Parathyroid adenoma (tissue), 2 donors: ENCODE results near the gene CADM4.
A peak's percentile ranks its signal among the peaks of the same experiment; 100 is the strongest.

Source experiments
- H2AFZ ChIP-seq: fragments of 300-600 bp; sonication (generic); one replicate; pipeline ENCODE4 v1.7.0; 2017; ENCODE audit warnings: antibody characterized with exemption, mild to moderate bottlenecking
- H3K27ac ChIP-seq: fragments of 300-600 bp; sonication (generic); one replicate; pipeline ENCODE4 v1.7.0; 2017
- H3K27me3 ChIP-seq: fragments of 300-600 bp; sonication (generic); one replicate; pipeline ENCODE4 v1.7.0; 2017; ENCODE audit warnings: low read length; ENCODE audit not compliant: control insufficient read depth, insufficient read depth
- H3K36me3 ChIP-seq: fragments of 300-600 bp; sonication (generic); one replicate; pipeline ENCODE4 v1.7.0; 2017; ENCODE audit warnings: low read length; ENCODE audit not compliant: control insufficient read depth, insufficient read depth
- H3K4me1 ChIP-seq: fragments of 300-600 bp; sonication (generic); one replicate; pipeline ENCODE4 v1.7.0; 2017; ENCODE audit warnings: control low read depth
- H3K4me2 ChIP-seq: fragments of 300-600 bp; sonication (generic); one replicate; pipeline ENCODE4 v1.7.0; 2017; ENCODE audit warnings: low read length
- H3K4me3 ChIP-seq: fragments of 300-600 bp; sonication (generic); one replicate; pipeline ENCODE4 v1.7.0; 2017; ENCODE audit warnings: low read depth, low read length
- H3K79me2 ChIP-seq: fragments of 300-600 bp; sonication (generic); one replicate; pipeline ENCODE4 v1.7.0; 2017; ENCODE audit warnings: control low read depth
- H3K9ac ChIP-seq: fragments of 300-600 bp; sonication (generic); one replicate; pipeline ENCODE4 v1.7.0; 2017; ENCODE audit warnings: mild to moderate bottlenecking
- H3K9me3 ChIP-seq: fragments of 300-600 bp; sonication (generic); one replicate; pipeline ENCODE4 v1.7.0; 2017; ENCODE audit warnings: low read length; ENCODE audit not compliant: control insufficient read depth
- CTCF ChIP-seq: fragments of 300-600 bp; sonication (generic); IDR thresholded peaks from one replicate; pipeline ENCODE4 v1.7.0; 2017; ENCODE audit warnings: antibody characterized with exemption, mild to moderate bottlenecking
- donor health status: primary hyperparathyroidism.

The CADM4 gene

DNA sequence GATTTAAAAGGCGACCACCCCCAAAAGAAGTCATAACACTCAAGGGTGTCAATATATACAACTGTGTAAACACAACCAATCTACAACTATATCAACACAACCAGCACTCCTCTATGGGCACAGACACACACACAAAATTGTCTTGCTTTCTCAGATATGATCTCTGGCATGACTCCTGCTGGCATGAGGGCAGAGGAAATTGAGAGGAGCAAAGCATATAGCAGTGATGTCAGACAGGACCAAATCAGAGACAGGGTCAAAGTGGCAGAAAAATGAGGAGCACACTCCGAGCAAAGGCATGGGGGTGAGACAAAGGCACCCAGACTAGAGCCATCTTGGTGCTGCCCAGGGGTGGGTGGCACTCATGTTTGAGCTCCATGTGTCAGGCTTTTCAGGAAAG lies 53.3 kb downstream of the CADM4 start:
- Histone ChIP-seq H3K9ac (no peak overlapping the region), H3K4me3 (no peak overlapping the region), H3K27me3 (no peaks in the 10 kb centered on the region), H2AFZ (no peak overlapping the region), H3K27ac (peak overlapping the region; percentile 17), H3K36me3 (no peaks in the 10 kb centered on the region), H3K9me3 (no peaks in the 10 kb centered on the region), H3K4me1 (peaks cover 17% of the 10 kb centered on the region), H3K79me2 (no peaks in the 10 kb centered on the region), H3K4me2 (no peak overlapping the region)
- no peak for TF ChIP-seq CTCF

DNA sequence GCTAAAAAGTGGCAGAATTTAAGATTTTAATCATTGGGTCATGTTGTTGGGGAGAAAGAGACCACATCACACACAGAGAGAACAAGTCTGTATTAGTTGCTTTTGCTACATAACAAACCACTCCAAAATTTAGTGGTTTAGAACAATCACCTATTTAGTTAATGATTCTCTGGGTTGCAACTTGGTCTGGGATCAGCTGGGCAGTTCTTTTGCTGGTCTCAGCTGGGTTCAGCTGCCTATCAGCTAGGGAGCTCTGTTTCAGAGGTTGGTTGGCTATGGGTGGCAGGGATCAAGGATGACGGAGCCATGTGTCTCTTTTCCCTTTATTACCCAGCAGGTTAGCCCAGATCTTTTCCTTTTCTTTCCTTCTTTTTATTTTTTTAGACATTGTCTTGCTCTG lies 55.2 kb downstream of the CADM4 start:
- no peak overlapping the region for H2AFZ ChIP-seq
- no peak overlapping the region for H3K4me3 ChIP-seq
- no peaks in the 10 kb centered on the region for H3K36me3 ChIP-seq
- H3K27me3 ChIP-seq: no peaks in the 10 kb centered on the region
- peaks cover 17% of the 10 kb centered on the region for H3K4me1 ChIP-seq
- H3K27ac ChIP-seq: no peak overlapping the region
- H3K9me3 ChIP-seq: no peaks in the 10 kb centered on the region
- H3K4me2 ChIP-seq: no peak overlapping the region
- H3K9ac ChIP-seq: no peak overlapping the region
- H3K79me2 ChIP-seq: no peaks in the 10 kb centered on the region
- TF ChIP-seq CTCF: no peak

DNA sequence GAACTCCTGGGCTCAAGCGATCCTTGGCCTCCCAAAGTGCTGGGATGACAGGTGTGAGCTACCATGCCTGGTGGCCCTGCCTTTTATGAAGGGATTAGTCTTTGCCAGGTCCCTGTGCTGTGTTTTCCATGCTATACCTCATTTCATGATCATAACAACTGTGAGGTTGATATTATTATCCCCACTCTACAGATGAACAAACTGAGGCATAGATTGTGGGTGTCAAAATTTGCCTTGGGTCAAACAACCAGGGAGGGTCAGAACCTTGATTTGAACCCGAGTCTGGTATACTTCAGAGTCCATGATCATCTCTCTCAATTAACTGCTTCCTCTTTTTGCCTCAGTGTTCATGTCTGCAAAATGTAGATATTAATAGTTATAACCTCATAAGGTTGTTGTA lies 57.2 kb downstream of the CADM4 start:
- no peak for TF ChIP-seq CTCF
- Histone ChIP-seq H3K4me2 (no peak overlapping the region), H2AFZ (no peak overlapping the region), H3K4me3 (no peak overlapping the region), H3K36me3 (no peaks in the 10 kb centered on the region), H3K27me3 (no peaks in the 10 kb centered on the region), H3K9me3 (no peaks in the 10 kb centered on the region), H3K27ac (no peak overlapping the region), H3K4me1 (peaks cover 17% of the 10 kb centered on the region), H3K79me2 (no peaks in the 10 kb centered on the region), H3K9ac (no peak overlapping the region)

DNA sequence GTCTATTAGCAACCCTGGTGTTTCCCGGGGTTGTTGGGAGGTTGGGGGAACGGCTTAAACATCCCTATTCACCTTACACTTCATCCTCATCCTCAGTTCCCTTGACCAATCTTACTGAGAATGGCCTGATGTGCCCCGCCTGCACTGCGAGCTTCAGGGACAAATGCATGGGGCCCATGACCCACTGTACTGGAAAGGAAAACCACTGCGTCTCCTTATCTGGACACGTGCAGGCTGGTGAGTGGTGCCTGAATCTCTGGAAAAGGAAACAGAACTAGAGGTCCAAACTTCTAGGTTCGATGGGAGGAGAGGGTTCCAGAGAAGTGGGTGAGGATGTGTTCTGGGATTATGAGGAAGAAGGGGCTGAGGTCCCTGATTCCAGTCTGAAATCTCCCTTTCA lies 58.2 kb downstream of the CADM4 start:
- H3K27ac ChIP-seq: no peak overlapping the region
- no peaks in the 10 kb centered on the region for H3K79me2 ChIP-seq
- no peaks in the 10 kb centered on the region for H3K36me3 ChIP-seq
- H3K4me2 ChIP-seq: no peak overlapping the region
- no peak overlapping the region for H3K4me3 ChIP-seq
- H3K9ac ChIP-seq: no peak overlapping the region
- H3K27me3 ChIP-seq: no peaks in the 10 kb centered on the region
- TF ChIP-seq CTCF: no peak
- no peaks in the 10 kb centered on the region for H3K9me3 ChIP-seq
- H2AFZ ChIP-seq: no peak overlapping the region
- peaks cover 11% of the 10 kb centered on the region for H3K4me1 ChIP-seq

- Histone ChIP-seq H3K79me2 (peaks cover under 1% of the 10 kb centered on the region), H3K36me3 (no peaks in the 10 kb centered on the region), H3K4me1 (no peaks in the 10 kb centered on the region), H3K9me3 (no peaks in the 10 kb centered on the region), H3K9ac (no peak overlapping the region), H3K4me3 (no peak overlapping the region), H2AFZ (no peak overlapping the region), H3K27me3 (no peaks in the 10 kb centered on the region), H3K27ac (no peak overlapping the region), H3K4me2 (no peak overlapping the region)
- TF ChIP-seq CTCF: no peak
These were observed 60.9 kb downstream of the CADM4 start for GRCh38 chr19:43578787-43579186.
